ENCODE results near the gene SFXN3.

The SFXN3 gene, protein sequence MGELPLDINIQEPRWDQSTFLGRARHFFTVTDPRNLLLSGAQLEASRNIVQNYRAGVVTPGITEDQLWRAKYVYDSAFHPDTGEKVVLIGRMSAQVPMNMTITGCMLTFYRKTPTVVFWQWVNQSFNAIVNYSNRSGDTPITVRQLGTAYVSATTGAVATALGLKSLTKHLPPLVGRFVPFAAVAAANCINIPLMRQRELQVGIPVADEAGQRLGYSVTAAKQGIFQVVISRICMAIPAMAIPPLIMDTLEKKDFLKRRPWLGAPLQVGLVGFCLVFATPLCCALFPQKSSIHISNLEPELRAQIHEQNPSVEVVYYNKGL

DNA sequence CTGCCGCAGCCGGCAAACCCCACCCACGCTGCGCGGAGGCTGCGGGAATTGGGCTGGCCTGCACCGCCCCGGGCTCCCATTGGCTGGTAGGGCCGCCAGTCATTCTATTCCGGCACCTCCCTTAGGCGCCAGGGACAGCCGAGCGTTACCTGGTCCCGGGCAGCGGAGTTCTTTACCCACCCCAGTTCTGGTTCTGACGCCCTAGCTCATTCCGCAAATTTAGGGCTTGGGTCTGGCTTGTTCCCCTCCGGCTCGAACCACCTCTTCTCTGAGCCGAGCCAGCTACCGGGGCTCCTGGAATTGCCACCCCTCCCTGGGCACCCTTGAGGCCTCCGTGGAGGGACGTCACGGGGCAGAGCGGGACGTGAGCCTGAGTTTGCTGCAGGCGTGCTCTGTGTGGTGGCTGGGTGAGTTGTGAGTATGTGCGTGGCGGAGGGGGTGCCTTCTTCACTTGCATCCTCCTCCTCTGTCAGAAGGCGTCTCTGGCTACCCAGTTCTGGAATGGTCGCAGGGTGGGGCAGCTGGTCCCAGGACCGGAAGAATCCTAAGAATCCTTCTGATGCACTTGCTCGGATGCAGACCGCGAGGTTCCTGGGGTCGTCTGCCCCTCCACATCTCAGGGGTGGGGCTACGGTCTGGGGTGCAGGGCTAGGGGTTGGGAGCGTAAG is at the start of gene SFXN3, which contains the start of gene PDZD7:
Gene SFXN3, plus strand, starts transcription at position 107 of the 668 bp plus-strand sequence. CDS start 3,461 bp downstream, outside the sequence.
Gene PDZD7, minus strand, starts transcription at position 2 of the 668 bp plus-strand sequence. CDS start 910 bp downstream, outside the sequence.
- H3K4me3 ChIP-seq (ENCODE audit: control insufficient read depth, low read depth, low read length): peak within 1 kb of the TSS; percentile 86
- TF ChIP-seq, protein P1, sequence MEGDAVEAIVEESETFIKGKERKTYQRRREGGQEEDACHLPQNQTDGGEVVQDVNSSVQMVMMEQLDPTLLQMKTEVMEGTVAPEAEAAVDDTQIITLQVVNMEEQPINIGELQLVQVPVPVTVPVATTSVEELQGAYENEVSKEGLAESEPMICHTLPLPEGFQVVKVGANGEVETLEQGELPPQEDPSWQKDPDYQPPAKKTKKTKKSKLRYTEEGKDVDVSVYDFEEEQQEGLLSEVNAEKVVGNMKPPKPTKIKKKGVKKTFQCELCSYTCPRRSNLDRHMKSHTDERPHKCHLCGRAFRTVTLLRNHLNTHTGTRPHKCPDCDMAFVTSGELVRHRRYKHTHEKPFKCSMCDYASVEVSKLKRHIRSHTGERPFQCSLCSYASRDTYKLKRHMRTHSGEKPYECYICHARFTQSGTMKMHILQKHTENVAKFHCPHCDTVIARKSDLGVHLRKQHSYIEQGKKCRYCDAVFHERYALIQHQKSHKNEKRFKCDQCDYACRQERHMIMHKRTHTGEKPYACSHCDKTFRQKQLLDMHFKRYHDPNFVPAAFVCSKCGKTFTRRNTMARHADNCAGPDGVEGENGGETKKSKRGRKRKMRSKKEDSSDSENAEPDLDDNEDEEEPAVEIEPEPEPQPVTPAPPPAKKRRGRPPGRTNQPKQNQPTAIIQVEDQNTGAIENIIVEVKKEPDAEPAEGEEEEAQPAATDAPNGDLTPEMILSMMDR (conservative IDR thresholded peaks at IDR 0.05; ENCODE audit: control insufficient read depth, insufficient read depth, low read depth, low read length): no peak
- DNase-seq (ENCODE audit: low read depth): peak; percentile 88

DNA sequence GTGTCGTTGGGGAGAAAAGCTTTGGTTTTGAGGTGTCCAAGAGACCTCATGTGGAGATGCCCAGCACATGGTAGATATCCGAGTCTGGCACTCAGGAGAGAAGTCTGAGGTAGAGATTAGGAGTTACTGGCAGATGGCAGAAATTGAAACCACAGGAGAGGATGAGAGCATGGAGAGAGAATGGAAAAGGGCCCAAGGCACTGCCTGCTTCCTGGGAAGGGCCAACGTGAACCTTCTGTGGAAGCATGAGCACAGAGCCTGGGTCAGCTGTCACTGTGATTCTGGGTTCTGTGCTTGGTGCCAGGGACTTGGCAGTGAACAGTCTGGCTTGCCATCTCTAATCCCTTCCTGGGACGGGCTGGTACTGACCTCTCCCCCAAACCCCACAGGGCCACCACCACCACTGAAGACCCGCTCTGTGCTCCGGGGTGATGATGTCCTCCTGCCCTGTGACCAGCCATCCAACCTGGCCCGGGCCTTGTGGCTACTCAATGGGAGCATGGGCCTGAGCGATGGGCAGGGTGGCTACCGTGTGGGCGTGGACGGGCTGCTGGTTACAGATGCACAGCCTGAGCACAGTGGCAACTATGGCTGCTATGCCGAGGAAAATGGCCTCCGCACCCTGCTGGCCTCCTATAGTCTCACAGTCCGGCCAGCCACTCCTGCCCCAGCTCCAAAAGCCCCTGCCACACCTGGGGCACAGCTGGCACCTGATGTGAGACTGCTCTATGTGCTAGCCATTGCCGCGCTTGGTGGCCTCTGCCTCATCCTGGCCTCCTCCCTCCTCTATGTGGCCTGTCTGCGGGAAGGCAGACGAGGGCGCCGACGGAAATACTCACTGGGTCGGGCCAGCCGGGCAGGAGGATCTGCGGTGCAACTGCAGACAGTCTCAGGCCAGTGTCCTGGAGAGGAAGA is 47.9 kb upstream of the SFXN3 start:
- no peak for DNase-seq (ENCODE audit: low read depth)
- TF ChIP-seq, protein P1 (conservative IDR thresholded peaks at IDR 0.05; ENCODE audit: control insufficient read depth, insufficient read depth, low read depth, low read length): no peak
- no peak overlapping the region for H3K4me3 ChIP-seq (ENCODE audit: control insufficient read depth, low read depth, low read length)

DNA sequence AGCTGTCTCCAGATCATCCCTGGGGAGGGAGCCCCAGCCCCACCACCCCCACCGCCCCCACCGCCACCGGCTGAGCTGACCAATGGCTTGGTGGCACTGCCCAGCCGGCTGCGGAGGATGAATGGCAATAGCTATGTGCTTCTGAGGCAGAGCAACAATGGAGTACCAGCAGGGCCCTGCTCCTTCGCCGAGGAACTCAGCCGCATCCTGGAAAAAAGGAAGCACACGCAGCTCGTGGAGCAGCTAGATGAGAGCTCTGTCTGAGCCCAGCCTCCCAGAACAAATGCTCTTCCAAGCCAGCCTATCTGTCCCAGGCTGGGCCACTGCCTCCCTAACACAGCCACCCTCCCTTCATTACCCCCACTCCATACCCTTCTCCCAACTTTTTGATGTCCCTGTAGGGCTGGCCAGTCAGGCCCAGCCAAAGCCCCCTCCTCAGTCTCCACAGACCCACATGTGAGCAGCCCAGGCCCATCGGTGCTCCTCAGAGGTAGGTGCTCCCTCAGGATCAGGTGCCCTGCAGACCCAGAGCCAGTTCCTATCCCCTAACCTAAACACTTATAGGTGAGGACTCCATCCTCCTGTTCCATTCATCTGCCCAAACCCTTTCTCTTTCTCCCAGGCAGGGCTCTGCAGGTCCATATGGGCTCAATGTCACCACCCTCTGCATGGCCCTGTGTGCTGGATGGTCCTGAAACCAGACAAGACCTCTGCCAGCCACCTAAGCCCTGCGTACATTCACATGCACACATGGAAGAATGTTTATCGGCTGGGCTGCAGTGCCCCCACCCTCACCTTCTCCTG is 47.0 kb upstream of the SFXN3 start:
- DNase-seq (ENCODE audit: low read depth): no peak
- TF ChIP-seq, protein P1 (conservative IDR thresholded peaks at IDR 0.05; ENCODE audit: control insufficient read depth, insufficient read depth, low read depth, low read length): no peak
- H3K4me3 ChIP-seq (ENCODE audit: control insufficient read depth, low read depth, low read length): no peak overlapping the region

DNA sequence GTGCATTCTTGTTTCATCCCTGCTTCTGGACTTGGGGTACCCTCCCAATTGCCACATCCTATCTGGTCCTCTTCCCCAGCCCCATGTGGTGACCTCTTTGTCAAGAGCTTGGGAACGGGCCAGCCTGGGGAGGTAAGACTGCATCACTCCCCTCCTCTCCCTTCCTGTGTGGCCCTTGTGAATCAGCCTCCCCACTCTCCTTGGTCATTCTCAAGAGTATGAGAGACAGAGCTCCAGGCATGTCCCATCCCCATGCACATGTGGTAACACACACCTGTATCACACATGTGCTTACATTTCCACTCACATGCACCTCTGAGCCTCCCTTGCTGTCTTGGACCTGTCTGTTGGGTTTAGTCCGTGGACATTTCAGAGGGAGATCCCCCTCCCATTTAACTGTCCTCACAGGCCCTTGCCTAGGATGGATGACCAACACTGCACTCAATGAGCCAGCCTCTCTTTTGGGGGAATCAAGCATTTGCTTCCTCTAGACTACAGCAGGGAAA is 46.3 kb upstream of the SFXN3 start:
- DNase-seq (ENCODE audit: low read depth): peak; percentile 36
- TF ChIP-seq, protein P1 (conservative IDR thresholded peaks at IDR 0.05; ENCODE audit: control insufficient read depth, insufficient read depth, low read depth, low read length): no peak

DNA sequence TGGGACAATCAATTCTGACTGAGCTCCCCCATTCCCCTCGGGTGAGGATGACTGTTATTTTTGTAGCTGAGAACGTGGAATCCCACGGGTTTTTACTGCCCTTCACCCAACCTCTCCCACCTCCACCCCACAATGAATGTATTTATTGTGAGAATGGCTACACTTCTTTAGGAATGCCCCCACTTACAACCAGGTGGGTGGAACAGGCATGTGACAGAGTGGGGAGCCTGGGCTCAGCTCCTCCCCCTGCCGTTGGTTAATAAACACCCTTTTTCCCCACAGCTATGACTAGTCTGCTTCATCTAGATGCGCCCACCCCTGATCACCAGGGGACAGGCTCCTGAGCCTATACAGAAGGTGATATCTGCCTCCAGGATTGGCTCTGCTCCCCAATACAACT is 45.7 kb upstream of the SFXN3 start:
- no peak for DNase-seq (ENCODE audit: low read depth)
- TF ChIP-seq, protein P1 (conservative IDR thresholded peaks at IDR 0.05; ENCODE audit: control insufficient read depth, insufficient read depth, low read depth, low read length): no peak
- H3K4me3 ChIP-seq (ENCODE audit: control insufficient read depth, low read depth, low read length): no peak overlapping the region

More for the DNA sequence above, 46.3 kb upstream of the SFXN3 start:
- no peak overlapping the region for H3K4me3 ChIP-seq (ENCODE audit: control insufficient read depth, low read depth, low read length)

Data from fibroblast of mammary gland (primary cell).